Stimulated activated naive CD8-positive, alpha-beta T cell treated with anti-CD3 and anti-CD28 coated beads, Interleukin-15, Interleukin-2, amounts not matched to agents 100 ng/mL and 50 ng/mL, for 24 hours (primary cell): ENCODE results near the gene CERT1.
"Not testable (repeated sequence)": the region's sequence is repeated elsewhere in the genome, so short reads cannot be mapped to it uniquely, and the experiment has no call there.

Source experiments
- H3K27ac Mint-ChIP-seq: one replicate; pipeline ENCODE4 v1.8.0; 2021; ENCODE audit warnings: mild to moderate bottlenecking, mixed read lengths
- H3K27me3 Mint-ChIP-seq: one replicate; pipeline ENCODE4 v1.8.0; 2021; ENCODE audit warnings: mixed read lengths
- H3K36me3 Mint-ChIP-seq: one replicate; pipeline ENCODE4 v1.8.0; 2021; ENCODE audit warnings: low read depth, mixed read lengths
- H3K4me1 Mint-ChIP-seq: one replicate; pipeline ENCODE4 v1.8.0; 2021; ENCODE audit warnings: low read depth, mixed read lengths
- H3K4me3 Mint-ChIP-seq: one replicate; pipeline ENCODE4 v1.8.0; 2021; ENCODE audit warnings: mild to moderate bottlenecking, mixed read lengths
- H3K9me3 Mint-ChIP-seq: one replicate; pipeline ENCODE4 v1.8.0; 2021; ENCODE audit warnings: mixed read lengths

The CERT1 gene

DNA sequence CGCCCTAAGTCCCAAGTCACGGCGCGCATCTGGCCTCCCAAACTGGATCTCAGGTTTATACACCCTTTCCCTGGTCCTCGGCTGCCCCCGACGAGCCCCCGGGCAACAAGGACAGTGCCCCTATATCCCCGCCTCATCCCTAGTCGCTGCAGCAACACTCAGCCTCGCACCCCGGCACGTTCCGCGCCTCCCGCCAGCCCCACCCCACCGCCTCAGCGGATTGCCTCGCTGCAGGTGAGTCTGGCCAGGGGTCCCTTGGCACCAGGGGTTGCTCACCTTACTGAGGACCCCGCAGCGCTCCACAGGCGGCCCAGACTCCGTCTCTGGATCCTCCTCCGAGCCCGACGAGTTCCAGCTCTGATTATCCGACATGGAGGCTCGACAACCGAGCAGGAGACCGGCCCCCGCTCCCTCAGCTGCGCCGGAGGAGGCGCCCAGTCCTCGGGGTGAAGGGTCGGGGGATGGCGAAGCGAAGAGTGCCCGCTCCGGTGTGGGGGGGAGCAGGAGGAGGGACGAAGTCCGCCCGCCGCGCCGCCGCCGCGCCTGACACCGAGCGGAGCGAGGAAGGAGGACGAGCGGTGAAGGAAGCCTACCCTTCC, 494 bp downstream of the CERT1 start:
- Mint-ChIP-seq H3K27ac (peak overlapping the region; percentile 94), H3K9me3 (no peaks in the 10 kb centered on the region), H3K36me3 (peaks cover 24% of the 10 kb centered on the region), H3K4me3 (peak overlapping the region; percentile 93), H3K27me3 (no peaks in the 10 kb centered on the region), H3K4me1 (peaks cover 60% of the 10 kb centered on the region)

DNA sequence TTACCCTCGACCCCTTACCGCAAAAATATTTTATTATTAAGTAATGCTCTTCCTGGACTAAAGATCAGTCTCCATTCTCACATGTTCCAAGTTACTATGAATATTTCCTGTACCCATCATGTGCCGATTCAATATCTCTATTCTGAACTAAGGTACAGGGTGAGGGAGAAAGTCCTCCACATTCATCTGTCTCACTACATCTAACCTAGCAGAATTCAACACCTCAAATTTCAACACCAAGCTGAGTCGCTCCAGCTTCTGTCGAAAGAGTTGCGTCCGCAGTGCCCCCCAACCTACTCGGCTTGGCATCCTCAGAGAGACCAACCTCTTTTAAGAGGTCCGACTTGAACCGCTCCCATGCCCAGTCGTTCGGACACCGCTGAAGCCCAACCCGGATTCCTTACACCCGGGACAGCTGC, 1.0 kb downstream of the CERT1 start:
- Mint-ChIP-seq H3K36me3 (peaks cover 28% of the 10 kb centered on the region), H3K27ac (peak overlapping the region; percentile 94), H3K27me3 (no peaks in the 10 kb centered on the region), H3K4me3 (peak overlapping the region; percentile 93), H3K9me3 (no peaks in the 10 kb centered on the region), H3K4me1 (peaks cover 59% of the 10 kb centered on the region)

DNA sequence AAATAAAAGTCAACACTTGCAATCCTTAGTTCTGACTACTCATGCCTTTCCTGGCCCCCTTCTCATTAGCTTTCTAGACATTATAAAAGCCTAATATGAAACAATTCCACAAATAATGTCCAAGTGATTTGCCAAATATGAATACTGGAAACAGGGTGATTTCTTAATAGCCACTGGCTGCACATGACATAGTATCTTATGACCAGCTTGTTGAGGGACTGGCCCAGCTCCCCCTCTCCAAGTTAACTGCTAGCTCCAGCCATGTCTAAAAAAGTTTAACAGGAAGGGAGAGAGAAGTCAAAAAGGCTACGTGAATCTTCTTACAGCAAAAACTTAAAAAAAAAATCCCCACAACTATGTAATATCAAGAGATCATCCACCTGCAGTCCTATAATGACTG, 1.5 kb downstream of the CERT1 start:
- peak overlapping the region; percentile 93 for H3K4me3 Mint-ChIP-seq
- peak overlapping the region; percentile 37 for H3K27ac Mint-ChIP-seq
- H3K9me3 Mint-ChIP-seq = no peaks in the 10 kb centered on the region
- no peaks in the 10 kb centered on the region for H3K27me3 Mint-ChIP-seq
- peaks cover 56% of the 10 kb centered on the region for H3K4me1 Mint-ChIP-seq
- peaks cover 33% of the 10 kb centered on the region for H3K36me3 Mint-ChIP-seq

DNA sequence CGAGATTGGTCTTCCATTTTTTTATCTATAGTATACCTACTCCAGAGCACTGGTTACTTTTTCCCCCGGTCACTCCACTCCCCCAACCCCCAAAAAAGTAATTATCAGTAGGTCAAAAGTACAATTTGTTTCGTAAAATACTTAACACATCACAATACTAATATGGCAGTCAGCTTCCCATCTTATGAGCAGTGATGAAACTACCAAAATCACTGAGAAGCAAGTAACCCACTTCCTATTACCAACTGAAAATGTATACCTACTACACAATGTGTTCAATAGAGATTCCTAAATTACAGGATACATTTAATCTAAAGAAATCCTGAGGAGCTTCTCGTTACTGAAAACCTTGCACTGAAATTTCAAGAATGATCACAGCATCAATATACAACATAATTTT, 1.9 kb downstream of the CERT1 start:
- no peaks in the 10 kb centered on the region for H3K9me3 Mint-ChIP-seq
- peak overlapping the region; percentile 37 for H3K27ac Mint-ChIP-seq
- H3K36me3 Mint-ChIP-seq = peaks cover 34% of the 10 kb centered on the region
- peaks cover 55% of the 10 kb centered on the region for H3K4me1 Mint-ChIP-seq
- H3K27me3 Mint-ChIP-seq = no peaks in the 10 kb centered on the region
- peak overlapping the region; percentile 93 for H3K4me3 Mint-ChIP-seq

DNA sequence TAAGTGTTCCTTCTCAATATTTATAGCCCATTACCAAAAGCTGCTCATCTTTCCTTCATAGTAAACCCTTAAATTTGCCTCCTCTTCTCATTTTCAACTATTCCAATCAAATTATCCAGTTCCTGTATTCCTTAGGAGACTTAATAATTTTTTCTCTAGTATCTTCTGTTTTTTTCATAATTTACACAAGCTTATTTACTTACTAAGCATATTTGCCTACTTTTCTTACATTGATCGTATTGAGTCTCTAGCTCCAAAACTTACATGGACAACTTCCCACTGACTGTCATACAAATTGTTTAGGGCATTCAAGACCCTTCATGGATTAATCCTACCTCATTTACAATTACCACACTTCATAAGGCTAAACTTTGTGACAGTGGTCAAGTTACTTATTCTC, 3.6 kb downstream of the CERT1 start:
- no peak overlapping the region for H3K27ac Mint-ChIP-seq
- H3K4me3 Mint-ChIP-seq = no peak overlapping the region
- H3K27me3 Mint-ChIP-seq = no peaks in the 10 kb centered on the region
- no peaks in the 10 kb centered on the region for H3K9me3 Mint-ChIP-seq
- H3K36me3 Mint-ChIP-seq = peaks cover 39% of the 10 kb centered on the region
- peaks cover 38% of the 10 kb centered on the region for H3K4me1 Mint-ChIP-seq

DNA sequence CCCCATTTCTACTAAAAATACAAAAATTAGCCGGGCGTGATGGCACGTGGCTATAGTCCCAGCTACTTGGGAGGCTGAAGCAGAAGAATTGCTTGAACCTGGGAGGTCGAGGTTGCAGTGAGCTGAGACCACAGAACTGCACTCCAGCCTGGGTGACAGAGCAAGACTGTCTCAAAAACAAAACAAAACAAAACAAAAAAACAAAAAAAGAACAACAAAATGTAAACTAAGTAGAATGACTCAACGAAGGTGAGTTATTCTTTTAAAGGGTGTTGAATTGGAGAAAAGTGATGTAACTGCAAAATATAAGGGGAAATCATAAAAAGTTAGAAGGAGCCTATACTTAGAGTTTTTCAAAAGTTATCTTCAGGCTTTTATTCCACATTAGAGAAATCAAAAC, 6.3 kb downstream of the CERT1 start:
- Mint-ChIP-seq H3K36me3 (peaks cover 59% of the 10 kb centered on the region), H3K4me1 (peaks cover 37% of the 10 kb centered on the region)
- H3K9me3 Mint-ChIP-seq, H3K4me3 Mint-ChIP-seq, H3K27me3 Mint-ChIP-seq, H3K27ac Mint-ChIP-seq: not testable (repeated sequence)

DNA sequence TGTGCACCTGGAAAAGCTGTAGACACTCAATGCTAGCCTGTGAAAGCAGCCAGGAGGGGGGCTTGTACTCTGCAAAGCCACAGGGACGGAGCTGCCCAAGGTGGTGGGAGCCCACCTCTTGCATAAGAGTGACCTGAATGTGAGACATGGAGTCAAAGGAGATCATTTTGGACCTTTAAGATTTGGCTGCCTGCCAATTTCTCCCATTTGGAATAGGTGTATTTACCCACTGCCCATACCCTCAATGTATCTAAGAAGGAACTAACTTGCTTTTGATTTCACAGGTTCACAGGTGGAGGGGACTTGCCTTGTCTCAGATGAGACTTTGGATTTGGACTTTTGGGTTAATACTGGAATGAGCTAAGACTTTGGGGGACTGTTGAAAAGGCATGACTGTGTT, 12.6 kb downstream of the CERT1 start:
- H3K4me3 Mint-ChIP-seq, H3K27me3 Mint-ChIP-seq, H3K9me3 Mint-ChIP-seq, H3K27ac Mint-ChIP-seq: not testable (repeated sequence)
- H3K36me3 Mint-ChIP-seq = peaks cover 71% of the 10 kb centered on the region
- peaks cover 28% of the 10 kb centered on the region for H3K4me1 Mint-ChIP-seq

DNA sequence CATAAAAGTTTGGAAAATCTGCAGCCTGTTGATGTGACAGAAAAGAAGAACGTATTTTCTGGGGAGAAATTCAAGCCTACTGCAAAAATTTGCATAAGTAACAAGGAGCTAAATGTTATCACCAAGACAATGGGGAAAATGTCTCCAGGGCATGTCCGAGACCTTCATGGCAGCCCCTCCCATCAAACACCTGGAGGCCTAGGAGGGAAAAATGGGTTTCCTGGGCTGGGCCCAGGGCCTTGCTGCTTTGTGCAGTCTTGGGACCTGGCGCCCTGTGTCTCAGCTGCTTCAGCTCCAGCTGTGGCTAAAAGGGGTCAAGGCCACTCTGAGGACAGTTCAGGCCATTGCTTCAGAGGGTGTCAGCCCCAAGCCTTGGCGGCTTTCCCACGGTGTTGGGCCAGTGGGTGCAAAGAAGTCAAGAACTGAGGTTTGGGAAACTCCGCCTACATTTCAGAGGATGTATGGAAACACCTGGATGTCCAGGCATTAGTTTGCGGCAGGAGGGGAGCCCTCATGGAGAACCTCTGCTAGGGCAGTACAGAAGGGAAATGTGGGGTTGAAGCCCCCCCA, 13.1 kb downstream of the CERT1 start:
- H3K27ac Mint-ChIP-seq = no peak overlapping the region
- peaks cover 69% of the 10 kb centered on the region for H3K36me3 Mint-ChIP-seq
- H3K4me1 Mint-ChIP-seq = peaks cover 28% of the 10 kb centered on the region
- no peaks in the 10 kb centered on the region for H3K9me3 Mint-ChIP-seq
- no peaks in the 10 kb centered on the region for H3K27me3 Mint-ChIP-seq
- no peak overlapping the region for H3K4me3 Mint-ChIP-seq

DNA sequence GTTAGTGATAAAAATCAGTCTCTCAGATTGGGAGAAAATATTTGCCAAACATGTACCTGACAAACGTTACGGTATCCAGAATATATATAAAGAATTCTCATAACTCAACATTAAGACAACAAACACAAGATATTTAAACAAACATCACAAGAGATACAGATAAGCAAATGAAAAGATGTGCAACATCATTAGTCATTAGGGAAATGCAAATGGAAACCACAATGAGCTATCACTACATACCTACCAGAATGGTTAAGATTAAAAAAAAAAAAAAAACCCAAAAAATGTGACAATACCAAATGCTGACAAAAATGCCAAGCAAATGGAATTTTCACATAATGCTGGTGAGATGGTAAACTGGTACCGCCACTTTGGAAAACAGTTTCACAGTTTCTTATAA, 15.4 kb downstream of the CERT1 start:
- peaks cover 78% of the 10 kb centered on the region for H3K36me3 Mint-ChIP-seq

DNA sequence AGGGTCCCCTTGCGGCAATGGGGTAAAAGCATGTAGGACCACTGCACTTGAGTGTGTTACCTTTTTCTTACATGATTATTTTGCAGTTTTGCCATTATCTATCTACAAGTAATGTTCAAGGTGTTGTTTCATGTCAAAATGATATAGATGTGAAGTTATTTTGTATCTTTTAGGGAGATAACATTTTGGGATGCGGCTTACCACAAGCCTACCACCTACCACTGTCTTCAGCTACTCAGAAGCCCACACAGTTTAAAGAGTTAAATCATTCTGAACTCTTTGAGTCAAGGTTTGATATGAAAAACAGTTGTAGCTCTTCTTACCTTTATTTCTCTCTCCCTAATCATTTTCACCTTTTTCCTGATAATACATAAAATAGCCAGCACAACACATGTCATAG, 19.8 kb downstream of the CERT1 start:
- H3K4me3 Mint-ChIP-seq = no peak overlapping the region
- peaks cover 18% of the 10 kb centered on the region for H3K4me1 Mint-ChIP-seq
- no peak overlapping the region for H3K27ac Mint-ChIP-seq
- H3K36me3 Mint-ChIP-seq = peaks cover 70% of the 10 kb centered on the region
- H3K9me3 Mint-ChIP-seq = peaks cover 16% of the 10 kb centered on the region
- H3K27me3 Mint-ChIP-seq = no peaks in the 10 kb centered on the region

More for the DNA sequence above, 15.4 kb downstream of the CERT1 start:
- Mint-ChIP-seq H3K4me3 (no peak overlapping the region), H3K27me3 (no peaks in the 10 kb centered on the region), H3K9me3 (peaks cover 3% of the 10 kb centered on the region), H3K27ac (no peak overlapping the region), H3K4me1 (peaks cover 24% of the 10 kb centered on the region)

DNA sequence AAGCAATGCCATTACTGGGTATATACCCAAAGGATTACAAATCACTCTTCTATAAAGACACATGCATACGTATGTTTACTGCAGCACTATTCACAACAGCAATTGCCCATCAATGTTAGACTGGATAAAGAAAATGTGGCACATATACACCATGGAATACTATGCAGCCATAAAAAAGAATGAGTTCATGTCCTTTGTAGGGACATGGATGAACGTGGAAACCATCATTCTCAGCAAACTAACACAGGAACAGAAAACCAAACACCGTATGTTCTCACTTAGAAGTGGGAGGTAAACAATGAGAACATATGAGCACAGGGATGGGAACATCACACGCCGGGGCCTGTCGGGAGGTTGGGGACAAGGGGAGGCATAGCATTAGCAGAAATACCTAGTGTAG, 21.6 kb downstream of the CERT1 start:
- H3K36me3 Mint-ChIP-seq = peaks cover 78% of the 10 kb centered on the region
- H3K27ac Mint-ChIP-seq, H3K4me3 Mint-ChIP-seq, H3K27me3 Mint-ChIP-seq: not testable (repeated sequence)
- H3K4me1 Mint-ChIP-seq = peaks cover 24% of the 10 kb centered on the region
- H3K9me3 Mint-ChIP-seq = peaks cover 28% of the 10 kb centered on the region

DNA sequence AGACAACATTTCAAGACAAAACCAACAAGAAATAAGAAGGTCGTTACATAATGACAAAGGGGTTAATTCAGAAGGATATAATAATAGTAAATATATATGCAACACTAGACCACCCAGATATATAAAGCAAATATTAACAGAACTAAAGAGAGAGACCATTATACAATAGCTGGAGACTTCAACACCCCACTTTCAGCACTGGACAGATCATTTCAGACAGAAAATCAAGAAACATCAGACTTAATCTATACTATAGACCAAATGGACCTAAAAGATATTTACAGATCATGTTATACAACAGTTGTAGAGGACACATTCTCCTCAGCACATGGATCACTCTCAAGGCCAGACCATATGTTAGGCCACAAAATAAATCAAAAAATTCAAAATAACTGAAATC, 26.8 kb downstream of the CERT1 start:
- Mint-ChIP-seq H3K36me3 (peaks cover 75% of the 10 kb centered on the region), H3K4me3 (no peak overlapping the region), H3K4me1 (peaks cover 31% of the 10 kb centered on the region), H3K9me3 (peaks cover 30% of the 10 kb centered on the region), H3K27me3 (no peaks in the 10 kb centered on the region), H3K27ac (no peak overlapping the region)

DNA sequence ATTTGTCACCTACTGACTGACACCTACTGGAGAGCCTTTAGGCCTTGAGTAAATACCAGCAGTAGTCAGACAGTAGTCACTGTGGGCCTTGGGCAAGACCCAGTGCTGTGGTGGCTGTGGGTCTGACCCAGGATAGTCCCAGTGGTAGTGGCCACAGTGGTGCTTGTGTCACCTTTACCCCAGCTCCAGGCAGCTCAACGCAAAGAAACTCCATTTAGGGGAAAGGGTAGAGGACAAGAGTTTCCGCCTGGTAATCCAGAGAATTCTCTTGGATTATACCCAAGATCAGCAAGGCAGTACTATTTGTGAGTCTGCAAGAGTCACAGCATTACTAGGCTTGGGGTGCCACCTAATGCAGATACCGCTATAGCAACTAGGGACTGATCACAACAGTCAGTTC, 28.9 kb downstream of the CERT1 start:
- H3K4me3 Mint-ChIP-seq = no peak overlapping the region
- H3K9me3 Mint-ChIP-seq = peaks cover 22% of the 10 kb centered on the region
- peaks cover 63% of the 10 kb centered on the region for H3K36me3 Mint-ChIP-seq
- H3K27me3 Mint-ChIP-seq = no peaks in the 10 kb centered on the region
- H3K4me1 Mint-ChIP-seq = peaks cover 35% of the 10 kb centered on the region
- no peak overlapping the region for H3K27ac Mint-ChIP-seq

DNA sequence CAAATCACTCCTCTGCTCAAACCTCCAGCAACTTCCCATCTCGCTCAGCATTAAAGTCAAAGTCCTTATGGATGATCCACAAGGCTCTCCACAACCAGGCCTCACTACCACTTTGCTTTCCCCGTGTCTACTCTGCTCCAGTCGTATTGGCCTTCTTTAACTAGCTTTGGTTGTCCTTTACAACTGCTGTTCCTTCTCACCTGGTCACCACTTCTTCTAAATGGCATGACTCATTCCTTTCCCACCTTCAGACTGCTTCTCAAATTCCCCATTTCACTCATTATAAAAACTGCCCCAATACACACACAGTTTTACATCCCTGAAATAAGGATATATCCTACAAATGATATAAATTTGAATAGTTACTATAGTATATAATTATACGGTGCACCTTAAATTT, 30.4 kb downstream of the CERT1 start:
- no peaks in the 10 kb centered on the region for H3K27me3 Mint-ChIP-seq
- H3K9me3 Mint-ChIP-seq = peaks cover 12% of the 10 kb centered on the region
- peaks cover 27% of the 10 kb centered on the region for H3K4me1 Mint-ChIP-seq
- H3K36me3 Mint-ChIP-seq = peaks cover 60% of the 10 kb centered on the region
- H3K27ac Mint-ChIP-seq = peak overlapping the region; percentile 38
- H3K4me3 Mint-ChIP-seq = no peak overlapping the region

DNA sequence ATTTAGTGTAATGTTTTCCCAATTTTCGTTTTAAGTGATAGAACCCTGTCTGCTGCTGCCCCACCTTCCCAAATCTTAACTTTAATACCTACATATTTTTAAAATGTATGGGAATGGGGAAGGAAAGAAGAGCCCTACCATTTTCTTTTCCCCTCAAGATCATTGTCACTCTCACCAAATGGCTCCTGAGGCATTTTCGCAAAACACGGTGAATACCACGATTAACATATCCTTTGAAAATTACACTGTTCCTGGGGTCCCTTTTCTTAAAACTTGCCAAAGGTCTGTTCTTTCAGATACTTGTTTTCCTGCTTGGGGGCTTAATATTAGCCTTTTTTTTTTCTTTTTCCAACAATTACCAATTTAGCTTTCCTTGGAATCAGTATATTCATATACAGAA, 36.1 kb downstream of the CERT1 start:
- no peaks in the 10 kb centered on the region for H3K27me3 Mint-ChIP-seq

DNA sequence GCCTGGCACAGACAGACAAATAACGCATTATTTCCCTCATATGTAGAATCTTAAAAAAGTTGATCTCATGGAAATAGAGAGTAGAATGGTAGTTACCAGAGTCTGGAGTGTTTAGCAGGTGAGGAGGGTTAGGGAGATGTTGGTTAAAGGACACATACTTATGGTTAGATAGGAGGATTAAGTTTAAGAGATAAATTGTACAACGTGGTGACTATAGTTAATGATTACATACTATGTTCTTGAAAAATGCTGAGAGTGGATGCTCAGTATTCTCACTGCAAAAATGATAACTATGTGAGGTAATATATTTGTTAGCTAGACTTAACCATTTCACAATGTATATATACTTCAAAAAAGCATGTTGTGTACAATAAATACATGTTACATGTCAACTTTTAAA, 38.0 kb downstream of the CERT1 start:
- H3K27ac Mint-ChIP-seq = no peak overlapping the region
- no peaks in the 10 kb centered on the region for H3K27me3 Mint-ChIP-seq
- H3K36me3 Mint-ChIP-seq = peaks cover 56% of the 10 kb centered on the region
- peaks cover 17% of the 10 kb centered on the region for H3K4me1 Mint-ChIP-seq
- no peak overlapping the region for H3K4me3 Mint-ChIP-seq
- H3K9me3 Mint-ChIP-seq = peaks cover 24% of the 10 kb centered on the region

More for the DNA sequence above, 36.1 kb downstream of the CERT1 start:
- Mint-ChIP-seq H3K4me1 (peaks cover 13% of the 10 kb centered on the region), H3K27ac (no peak overlapping the region), H3K9me3 (peaks cover 11% of the 10 kb centered on the region), H3K36me3 (peaks cover 46% of the 10 kb centered on the region), H3K4me3 (no peak overlapping the region)
